Gastrocnemius medialis (tissue), 4 donors: ENCODE measurements around the gene KPNA3.

Experiments used
- CTCF ChIP-seq, 5 experiments: fragments of 450-650 bp in 3 of 5; fragments of 200-600 bp in 2 of 5; sonication (generic) in 2 of 5; IDR thresholded peaks in 4 of 5; conservative IDR thresholded peaks in 1 of 5; 1 replicate in 4 of 5; 2 replicates in 1 of 5; pipeline ENCODE4 v1.5.1; 2016 to 2019; ENCODE audit warnings: antibody characterized with exemption in 5 of 5, mild to moderate bottlenecking in 3 of 5, moderate library complexity in 3 of 5
- POLR2A ChIP-seq, 2 donors: fragments of 450-650 bp; IDR thresholded peaks; one replicate each; pipeline ENCODE4 v1.6.1; 2017; ENCODE audit warnings: antibody characterized with exemption in 2 of 2, mild to moderate bottlenecking in 2 of 2, moderate library complexity in 2 of 2

GRCh38 chr13:49678191-49678914 lies 114.1 kb downstream of the KPNA3 start:
- no peak for TF ChIP-seq CTCF (IDR thresholded peaks at IDR 0.05 in 4 of 5, conservative IDR thresholded peaks at IDR 0.05 in 1 of 5)
- no peak for TF ChIP-seq POLR2A (IDR thresholded peaks at IDR 0.05)
